HepG2 (cell line): Measurements from ENCODE around the gene PSMD12. TPM values are rescaled to one million over a fixed set of nuclear protein-coding genes. Genes with fewer than 3 reads are reported as not detected.
A peak's percentile ranks its signal among the peaks of the same experiment; 100 is the strongest.

Experiments
- ATF7-NPFF ChIP-seq: sonication (generic); formaldehyde crosslinking; IDR thresholded peaks from 2 replicates; pipeline ENCODE4 v1.8.1; 2023; ENCODE audit warnings: mild to moderate bottlenecking, low read depth, missing genetic modification reagents, moderate library complexity
- FOSL2 ChIP-seq: sonication (generic); formaldehyde crosslinking; IDR thresholded peaks from 2 replicates; pipeline ENCODE4 v1.4.0; 2020; ENCODE audit warnings: missing genetic modification reagents
- NFYC ChIP-seq: IDR thresholded peaks from 2 replicates; pipeline ENCODE4 v1.6.1; 2016; ENCODE audit warnings: missing genetic modification reagents, missing compliant biosample characterization
- POLR2G ChIP-seq: fragments of 200-400 bp; formaldehyde crosslinking; IDR thresholded peaks from 2 replicates; pipeline ENCODE4 v1.6.1; 2018; ENCODE audit warnings: mild to moderate bottlenecking, low read depth, low read length, moderate library complexity
- RFXAP ChIP-seq: sonication (generic); formaldehyde crosslinking; IDR thresholded peaks from 2 replicates; pipeline ENCODE4 v1.4.0; 2020; ENCODE audit warnings: missing genetic modification reagents, borderline replicate concordance
- SMARCE1 ChIP-seq: fragments of 450-650 bp; IDR thresholded peaks from 2 replicates; pipeline ENCODE4 v1.6.1; 2017; ENCODE audit warnings: borderline replicate concordance
- SSRP1 ChIP-seq: IDR thresholded peaks from 2 replicates; pipeline ENCODE4 v1.6.1; 2016; ENCODE audit warnings: control low read depth
- TBP ChIP-seq: sonication (generic); formaldehyde crosslinking; IDR thresholded peaks from 2 replicates; pipeline ENCODE4 v1.5.0; 2020; ENCODE audit warnings: missing genetic modification reagents
- TRIM24 ChIP-seq: sonication (generic); formaldehyde crosslinking; IDR thresholded peaks from 2 replicates; pipeline ENCODE4 v1.8.0; 2022; ENCODE audit warnings: mild to moderate bottlenecking, missing genetic modification reagents
- YEATS4 ChIP-seq: sonication (generic); formaldehyde crosslinking; IDR thresholded peaks from 2 replicates; pipeline ENCODE4 v1.4.0; 2020; ENCODE audit warnings: missing genetic modification reagents, borderline replicate concordance
- ZKSCAN5 ChIP-seq: sonication (generic); formaldehyde crosslinking; IDR thresholded peaks from 2 replicates; pipeline ENCODE4 v1.5.1; 2020; ENCODE audit warnings: mild to moderate bottlenecking, missing genetic modification reagents
- ZNF124 ChIP-seq: sonication (generic); formaldehyde crosslinking; IDR thresholded peaks from 2 replicates; pipeline ENCODE4 v1.4.0; 2020; ENCODE audit warnings: missing genetic modification reagents
- ZNF230 ChIP-seq: sonication (generic); formaldehyde crosslinking; IDR thresholded peaks from 2 replicates; pipeline ENCODE4 v1.4.0; 2020; ENCODE audit warnings: mild to moderate bottlenecking, missing genetic modification reagents
- ZNF619 ChIP-seq: sonication (generic); formaldehyde crosslinking; IDR thresholded peaks from 2 replicates; pipeline ENCODE4 v1.4.0; 2020; ENCODE audit warnings: mild to moderate bottlenecking, missing genetic modification reagents
- ZNF737 ChIP-seq: sonication (generic); formaldehyde crosslinking; IDR thresholded peaks from 2 replicates; pipeline ENCODE4 v1.5.0; 2020; ENCODE audit warnings: missing genetic modification reagents, mild to moderate bottlenecking, borderline replicate concordance
- polyA plus RNA-seq, 8 experiments: library from polyadenylated mRNA; depleted of rRNA in 3 of 8; stranded (reverse) in 7 of 8; unstranded in 1 of 8; fragments of >200 nt; fragmentation: Illumina TruSeq in 4 of 8; extraction: Trizol in 4 of 8; gene quantifications; 2 replicates each; pipeline versions ENCODE4 v1.2.1 to v1.2.3, GENCODE V29; 2011 to 2016; ENCODE audit warnings: low read depth in 4 of 8, missing spikeins in 1 of 8, mixed read lengths in 1 of 8; ENCODE audit not compliant: insufficient read depth in 1 of 8
- total RNA-seq, 5 experiments: library from RNA; depleted of rRNA; stranded (reverse); fragments of >200 nt; fragmentation: Illumina TruSeq; extraction: Trizol; gene quantifications; 2 replicates each; pipeline ENCODE4 v1.2.3, GENCODE V29; 2016; ENCODE audit warnings: low read depth in 1 of 5
- TF ChIP-seq, protein P1 (sequence below): sonication (generic); formaldehyde crosslinking; IDR thresholded peaks from 2 replicates; pipeline ENCODE4 v1.5.0; 2020; ENCODE audit warnings: mild to moderate bottlenecking, missing genetic modification reagents, moderate library complexity
- TF ChIP-seq, protein P2 (sequence below): sonication (generic); formaldehyde crosslinking; IDR thresholded peaks from 2 replicates; pipeline ENCODE4 v1.8.1; 2023; ENCODE audit warnings: mild to moderate bottlenecking, inconsistent platforms, moderate library complexity, missing genetic modification reagents, borderline replicate concordance
- TF ChIP-seq, protein P3 (sequence below): sonication (generic); formaldehyde crosslinking; IDR thresholded peaks from 2 replicates; pipeline ENCODE4 v1.4.0; 2020; ENCODE audit warnings: missing genetic modification reagents
- TF ChIP-seq, protein P4 (sequence below), 2 experiments: IDR thresholded peaks; 2 replicates each; pipeline ENCODE4 v1.6.1; 2011 to 2012; ENCODE audit warnings: low read length in 2 of 2, borderline replicate concordance in 1 of 2, low read depth in 1 of 2, mild to moderate bottlenecking in 1 of 2, moderate library complexity in 1 of 2
- TF ChIP-seq, protein P5 (sequence below): sonication (generic); formaldehyde crosslinking; IDR thresholded peaks from 2 replicates; pipeline ENCODE4 v1.5.0; 2020; ENCODE audit warnings: mild to moderate bottlenecking, missing genetic modification reagents

PSMD12 gene
- total and polyA plus RNA-seq, 2 of the 13 experiments (the other 11 are each of a cell fraction or from before 2014, with no cell fraction given), result 27.4 to 71.7 TPM

DNA sequence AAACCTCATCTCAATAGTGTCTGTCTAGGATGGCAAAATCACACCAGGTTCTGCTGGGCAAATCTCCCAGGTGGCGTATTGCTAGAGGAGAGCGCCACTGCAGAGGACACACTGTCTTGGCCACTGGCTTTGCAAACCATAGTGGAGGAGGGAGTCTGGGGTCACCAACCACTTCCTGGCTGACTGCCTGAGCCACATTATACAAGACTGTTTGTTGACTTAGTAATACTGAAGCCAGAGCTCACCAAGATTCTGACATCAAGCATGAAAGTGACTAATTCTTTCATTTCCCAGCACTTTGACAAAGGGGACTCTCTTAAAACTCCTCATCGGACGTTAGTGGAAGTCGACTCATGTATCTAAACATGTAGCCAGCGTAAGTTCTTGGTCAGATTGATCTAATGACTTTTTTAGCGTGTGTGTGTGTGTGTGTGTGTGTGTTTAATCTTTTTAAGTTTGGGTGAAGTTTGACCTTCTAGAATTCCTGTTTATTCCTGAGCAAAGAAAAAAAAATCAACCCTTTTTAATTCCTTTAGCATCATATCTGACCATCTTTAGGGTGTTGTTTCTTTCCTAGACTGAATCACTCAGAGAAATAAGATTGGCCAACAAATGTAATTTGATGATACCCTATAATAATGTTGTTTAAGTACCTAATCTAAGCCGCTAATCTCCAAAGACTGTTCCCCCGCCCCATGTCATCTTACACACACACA is 24.4 kb upstream of the PSMD12 start (continued):
- TF ChIP-seq, protein P1, sequence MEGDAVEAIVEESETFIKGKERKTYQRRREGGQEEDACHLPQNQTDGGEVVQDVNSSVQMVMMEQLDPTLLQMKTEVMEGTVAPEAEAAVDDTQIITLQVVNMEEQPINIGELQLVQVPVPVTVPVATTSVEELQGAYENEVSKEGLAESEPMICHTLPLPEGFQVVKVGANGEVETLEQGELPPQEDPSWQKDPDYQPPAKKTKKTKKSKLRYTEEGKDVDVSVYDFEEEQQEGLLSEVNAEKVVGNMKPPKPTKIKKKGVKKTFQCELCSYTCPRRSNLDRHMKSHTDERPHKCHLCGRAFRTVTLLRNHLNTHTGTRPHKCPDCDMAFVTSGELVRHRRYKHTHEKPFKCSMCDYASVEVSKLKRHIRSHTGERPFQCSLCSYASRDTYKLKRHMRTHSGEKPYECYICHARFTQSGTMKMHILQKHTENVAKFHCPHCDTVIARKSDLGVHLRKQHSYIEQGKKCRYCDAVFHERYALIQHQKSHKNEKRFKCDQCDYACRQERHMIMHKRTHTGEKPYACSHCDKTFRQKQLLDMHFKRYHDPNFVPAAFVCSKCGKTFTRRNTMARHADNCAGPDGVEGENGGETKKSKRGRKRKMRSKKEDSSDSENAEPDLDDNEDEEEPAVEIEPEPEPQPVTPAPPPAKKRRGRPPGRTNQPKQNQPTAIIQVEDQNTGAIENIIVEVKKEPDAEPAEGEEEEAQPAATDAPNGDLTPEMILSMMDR (CRISPR knock-in tag), result peak; percentile 34
- TF ChIP-seq YEATS4 (CRISPR knock-in tag), result no peak
- TF ChIP-seq ZNF230 (CRISPR knock-in tag), result no peak
- TF ChIP-seq, protein P2, sequence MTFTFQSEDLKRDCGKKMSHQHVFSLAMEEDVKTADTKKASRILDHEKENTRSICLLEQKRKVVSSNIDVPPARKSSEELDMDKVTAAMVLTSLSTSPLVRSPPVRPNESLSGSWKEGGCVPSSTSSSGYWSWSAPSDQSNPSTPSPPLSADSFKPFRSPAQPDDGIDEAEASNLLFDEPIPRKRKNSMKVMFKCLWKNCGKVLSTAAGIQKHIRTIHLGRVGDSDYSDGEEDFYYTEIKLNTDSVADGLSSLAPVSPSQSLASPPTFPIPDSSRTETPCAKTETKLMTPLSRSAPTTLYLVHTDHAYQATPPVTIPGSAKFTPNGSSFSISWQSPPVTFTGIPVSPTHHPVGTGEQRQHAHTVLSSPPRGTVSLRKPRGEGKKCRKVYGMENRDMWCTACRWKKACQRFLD (CRISPR knock-in tag), result no peak
- TF ChIP-seq, protein P3, sequence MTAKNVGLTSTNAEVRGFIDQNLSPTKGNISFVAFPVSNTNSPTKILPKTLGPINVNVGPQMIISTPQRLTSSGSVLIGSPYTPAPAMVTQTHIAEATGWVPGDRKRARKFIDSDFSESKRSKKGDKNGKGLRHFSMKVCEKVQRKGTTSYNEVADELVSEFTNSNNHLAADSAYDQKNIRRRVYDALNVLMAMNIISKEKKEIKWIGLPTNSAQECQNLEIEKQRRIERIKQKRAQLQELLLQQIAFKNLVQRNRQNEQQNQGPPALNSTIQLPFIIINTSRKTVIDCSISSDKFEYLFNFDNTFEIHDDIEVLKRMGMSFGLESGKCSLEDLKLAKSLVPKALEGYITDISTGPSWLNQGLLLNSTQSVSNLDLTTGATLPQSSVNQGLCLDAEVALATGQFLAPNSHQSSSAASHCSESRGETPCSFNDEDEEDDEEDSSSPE (CRISPR knock-in tag), result no peak
- no peak for TF ChIP-seq RFXAP (CRISPR knock-in tag)
- TF ChIP-seq TBP (CRISPR knock-in tag), result no peak
- no peak for TF ChIP-seq ZNF124 (CRISPR knock-in tag)
- no peak for TF ChIP-seq ZNF619 (CRISPR knock-in tag)
- TF ChIP-seq, protein P4, sequence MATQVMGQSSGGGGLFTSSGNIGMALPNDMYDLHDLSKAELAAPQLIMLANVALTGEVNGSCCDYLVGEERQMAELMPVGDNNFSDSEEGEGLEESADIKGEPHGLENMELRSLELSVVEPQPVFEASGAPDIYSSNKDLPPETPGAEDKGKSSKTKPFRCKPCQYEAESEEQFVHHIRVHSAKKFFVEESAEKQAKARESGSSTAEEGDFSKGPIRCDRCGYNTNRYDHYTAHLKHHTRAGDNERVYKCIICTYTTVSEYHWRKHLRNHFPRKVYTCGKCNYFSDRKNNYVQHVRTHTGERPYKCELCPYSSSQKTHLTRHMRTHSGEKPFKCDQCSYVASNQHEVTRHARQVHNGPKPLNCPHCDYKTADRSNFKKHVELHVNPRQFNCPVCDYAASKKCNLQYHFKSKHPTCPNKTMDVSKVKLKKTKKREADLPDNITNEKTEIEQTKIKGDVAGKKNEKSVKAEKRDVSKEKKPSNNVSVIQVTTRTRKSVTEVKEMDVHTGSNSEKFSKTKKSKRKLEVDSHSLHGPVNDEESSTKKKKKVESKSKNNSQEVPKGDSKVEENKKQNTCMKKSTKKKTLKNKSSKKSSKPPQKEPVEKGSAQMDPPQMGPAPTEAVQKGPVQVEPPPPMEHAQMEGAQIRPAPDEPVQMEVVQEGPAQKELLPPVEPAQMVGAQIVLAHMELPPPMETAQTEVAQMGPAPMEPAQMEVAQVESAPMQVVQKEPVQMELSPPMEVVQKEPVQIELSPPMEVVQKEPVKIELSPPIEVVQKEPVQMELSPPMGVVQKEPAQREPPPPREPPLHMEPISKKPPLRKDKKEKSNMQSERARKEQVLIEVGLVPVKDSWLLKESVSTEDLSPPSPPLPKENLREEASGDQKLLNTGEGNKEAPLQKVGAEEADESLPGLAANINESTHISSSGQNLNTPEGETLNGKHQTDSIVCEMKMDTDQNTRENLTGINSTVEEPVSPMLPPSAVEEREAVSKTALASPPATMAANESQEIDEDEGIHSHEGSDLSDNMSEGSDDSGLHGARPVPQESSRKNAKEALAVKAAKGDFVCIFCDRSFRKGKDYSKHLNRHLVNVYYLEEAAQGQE (IDR thresholded peaks at IDR 0.05; ENCODE audit: borderline replicate concordance in 1 of 2, low read depth in 1 of 2, low read length in 2 of 2), result no peak
- 0 out of 2 replicates have a peak, but pooled peaks have one; percentile 59 for TF ChIP-seq SSRP1 (CRISPR knock-in tag)
- TF ChIP-seq TRIM24, result no peak
- no peak for TF ChIP-seq SMARCE1
- TF ChIP-seq, protein P5, sequence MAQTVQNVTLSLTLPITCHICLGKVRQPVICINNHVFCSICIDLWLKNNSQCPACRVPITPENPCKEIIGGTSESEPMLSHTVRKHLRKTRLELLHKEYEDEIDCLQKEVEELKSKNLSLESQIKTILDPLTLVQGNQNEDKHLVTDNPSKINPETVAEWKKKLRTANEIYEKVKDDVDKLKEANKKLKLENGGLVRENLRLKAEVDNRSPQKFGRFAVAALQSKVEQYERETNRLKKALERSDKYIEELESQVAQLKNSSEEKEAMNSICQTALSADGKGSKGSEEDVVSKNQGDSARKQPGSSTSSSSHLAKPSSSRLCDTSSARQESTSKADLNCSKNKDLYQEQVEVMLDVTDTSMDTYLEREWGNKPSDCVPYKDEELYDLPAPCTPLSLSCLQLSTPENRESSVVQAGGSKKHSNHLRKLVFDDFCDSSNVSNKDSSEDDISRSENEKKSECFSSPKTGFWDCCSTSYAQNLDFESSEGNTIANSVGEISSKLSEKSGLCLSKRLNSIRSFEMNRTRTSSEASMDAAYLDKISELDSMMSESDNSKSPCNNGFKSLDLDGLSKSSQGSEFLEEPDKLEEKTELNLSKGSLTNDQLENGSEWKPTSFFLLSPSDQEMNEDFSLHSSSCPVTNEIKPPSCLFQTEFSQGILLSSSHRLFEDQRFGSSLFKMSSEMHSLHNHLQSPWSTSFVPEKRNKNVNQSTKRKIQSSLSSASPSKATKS (CRISPR knock-in tag), result no peak
- no peak for TF ChIP-seq ZKSCAN5 (CRISPR knock-in tag)
- TF ChIP-seq FOSL2 (CRISPR knock-in tag), result no peak
- no peak for TF ChIP-seq NFYC
- no peak for TF ChIP-seq ATF7-NPFF (CRISPR knock-in tag)
- TF ChIP-seq POLR2G, result no peak
- TF ChIP-seq ZNF737, result no peak
